OCI-LY1 (cell line): ENCODE results near the gene TIGD1.

ENCODE experiments used
- CTCF ChIP-seq: fragments of 200-600 bp; sonication (generic), shearing (Covaris generic); IDR thresholded peaks from 2 replicates; pipeline ENCODE4 v1.5.1; 2017; ENCODE audit warnings: mild to moderate bottlenecking, antibody characterized with exemption, low read length, moderate library complexity, mixed read lengths
- EZH2 ChIP-seq: fragments of 200-600 bp; sonication (generic), shearing (Covaris generic); IDR thresholded peaks from 2 replicates; pipeline ENCODE4 v1.8.0; 2017; ENCODE audit warnings: borderline replicate concordance, mixed run types, mild to moderate bottlenecking, antibody characterized with exemption, low read length, moderate library complexity, mixed read lengths

GRCh38 chr2:232568161-232568560 lies 17.8 kb upstream of the TIGD1 start:
- no peak for TF ChIP-seq EZH2
- TF ChIP-seq CTCF = no peak
